GM12874 (cell line): ENCODE results near the gene TMCC2.
A peak's percentile ranks its signal among the peaks of the same experiment; 100 is the strongest.

ENCODE experiments used
- TF ChIP-seq, protein P1 (sequence below): IDR thresholded peaks from 2 replicates; pipeline ENCODE4 v1.5.1; 2011; ENCODE audit warnings: low read depth, mild to moderate bottlenecking, control low read depth, low read length, moderate library complexity; ENCODE audit not compliant: insufficient read depth

The TMCC2 gene

DNA sequence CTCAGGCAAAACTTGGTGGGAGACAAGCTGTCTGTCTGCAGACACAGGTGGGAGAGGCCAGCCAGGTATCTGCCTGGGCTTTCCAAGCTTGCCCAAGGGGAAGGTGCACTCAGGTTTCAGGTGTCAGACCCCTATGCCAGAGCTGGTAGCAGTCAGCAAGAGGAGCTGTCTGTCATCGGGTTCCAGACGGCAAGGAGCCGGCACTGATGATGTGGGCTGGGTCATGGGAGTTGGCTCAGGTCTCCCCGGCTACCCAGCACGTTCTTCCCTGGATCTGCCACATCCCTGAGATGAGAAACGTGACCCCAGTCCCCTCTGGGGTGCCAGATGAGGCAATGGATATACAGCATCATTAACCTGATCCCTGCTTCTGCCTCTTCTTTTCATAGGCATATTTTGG lies 23.0 kb downstream of the TMCC2 start:
- TF ChIP-seq, protein P1, sequence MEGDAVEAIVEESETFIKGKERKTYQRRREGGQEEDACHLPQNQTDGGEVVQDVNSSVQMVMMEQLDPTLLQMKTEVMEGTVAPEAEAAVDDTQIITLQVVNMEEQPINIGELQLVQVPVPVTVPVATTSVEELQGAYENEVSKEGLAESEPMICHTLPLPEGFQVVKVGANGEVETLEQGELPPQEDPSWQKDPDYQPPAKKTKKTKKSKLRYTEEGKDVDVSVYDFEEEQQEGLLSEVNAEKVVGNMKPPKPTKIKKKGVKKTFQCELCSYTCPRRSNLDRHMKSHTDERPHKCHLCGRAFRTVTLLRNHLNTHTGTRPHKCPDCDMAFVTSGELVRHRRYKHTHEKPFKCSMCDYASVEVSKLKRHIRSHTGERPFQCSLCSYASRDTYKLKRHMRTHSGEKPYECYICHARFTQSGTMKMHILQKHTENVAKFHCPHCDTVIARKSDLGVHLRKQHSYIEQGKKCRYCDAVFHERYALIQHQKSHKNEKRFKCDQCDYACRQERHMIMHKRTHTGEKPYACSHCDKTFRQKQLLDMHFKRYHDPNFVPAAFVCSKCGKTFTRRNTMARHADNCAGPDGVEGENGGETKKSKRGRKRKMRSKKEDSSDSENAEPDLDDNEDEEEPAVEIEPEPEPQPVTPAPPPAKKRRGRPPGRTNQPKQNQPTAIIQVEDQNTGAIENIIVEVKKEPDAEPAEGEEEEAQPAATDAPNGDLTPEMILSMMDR, result no peak

DNA sequence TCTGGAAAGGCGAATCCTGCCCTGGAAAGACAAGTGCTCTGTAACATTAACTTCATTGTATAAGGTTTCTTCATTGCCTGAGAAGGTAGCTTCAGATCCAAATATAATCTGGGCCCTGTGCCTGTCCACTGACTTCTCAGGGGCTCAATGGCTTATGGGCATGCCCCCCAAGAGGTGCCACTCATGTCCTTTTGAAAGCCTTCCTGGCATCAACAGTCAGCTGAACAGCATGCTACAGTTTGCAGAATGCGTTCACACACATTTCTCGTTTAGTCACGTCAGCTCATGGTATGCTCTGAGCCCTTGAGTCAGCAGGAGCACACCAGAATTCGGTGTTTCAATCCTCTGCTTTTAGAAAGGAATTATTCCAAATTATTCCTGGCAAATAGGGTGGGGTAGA lies 23.8 kb downstream of the TMCC2 start:
- TF ChIP-seq, protein P1, result no peak

DNA sequence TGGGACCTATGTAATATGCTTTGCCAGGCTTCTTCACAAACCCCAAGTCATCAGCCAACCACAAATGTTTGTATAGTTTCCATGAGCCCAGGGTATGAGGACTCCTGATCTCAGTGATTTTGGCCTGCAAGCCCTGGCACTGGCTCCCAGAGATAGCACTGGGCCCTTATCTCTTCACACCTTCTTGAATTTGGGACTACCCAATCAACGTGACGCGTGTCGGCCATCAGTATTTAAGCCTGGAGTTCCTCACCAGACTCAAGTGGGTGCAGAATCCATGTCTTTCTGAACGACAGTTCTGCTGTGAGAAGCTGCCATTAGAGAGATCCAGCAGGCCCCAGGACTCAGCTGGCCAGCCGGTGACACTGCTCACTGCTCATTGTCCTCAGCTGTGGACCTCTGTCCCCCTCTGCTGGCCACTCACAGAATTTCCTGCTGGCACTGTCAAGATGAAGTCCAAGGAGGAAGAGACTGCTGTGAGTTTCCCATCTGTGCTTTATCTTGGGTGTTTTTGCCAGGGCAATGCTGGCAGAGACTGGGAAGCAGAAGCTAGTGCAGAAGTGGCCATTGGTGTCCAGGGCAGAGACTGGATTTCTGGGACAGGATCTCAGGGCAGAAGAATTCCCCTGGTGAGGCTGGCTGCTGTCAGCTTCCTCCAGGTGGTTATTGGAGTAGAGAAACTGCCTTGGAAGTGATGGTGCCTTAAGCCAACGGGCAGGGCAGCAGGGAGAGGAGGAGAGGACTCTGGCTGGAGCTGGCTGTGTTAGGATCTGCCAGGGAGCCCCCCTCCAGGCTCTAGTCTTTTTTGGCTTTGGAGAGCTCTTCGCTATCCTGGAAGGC lies 28.4 kb downstream of the TMCC2 start:
- TF ChIP-seq, protein P1, result peak; percentile 82

DNA sequence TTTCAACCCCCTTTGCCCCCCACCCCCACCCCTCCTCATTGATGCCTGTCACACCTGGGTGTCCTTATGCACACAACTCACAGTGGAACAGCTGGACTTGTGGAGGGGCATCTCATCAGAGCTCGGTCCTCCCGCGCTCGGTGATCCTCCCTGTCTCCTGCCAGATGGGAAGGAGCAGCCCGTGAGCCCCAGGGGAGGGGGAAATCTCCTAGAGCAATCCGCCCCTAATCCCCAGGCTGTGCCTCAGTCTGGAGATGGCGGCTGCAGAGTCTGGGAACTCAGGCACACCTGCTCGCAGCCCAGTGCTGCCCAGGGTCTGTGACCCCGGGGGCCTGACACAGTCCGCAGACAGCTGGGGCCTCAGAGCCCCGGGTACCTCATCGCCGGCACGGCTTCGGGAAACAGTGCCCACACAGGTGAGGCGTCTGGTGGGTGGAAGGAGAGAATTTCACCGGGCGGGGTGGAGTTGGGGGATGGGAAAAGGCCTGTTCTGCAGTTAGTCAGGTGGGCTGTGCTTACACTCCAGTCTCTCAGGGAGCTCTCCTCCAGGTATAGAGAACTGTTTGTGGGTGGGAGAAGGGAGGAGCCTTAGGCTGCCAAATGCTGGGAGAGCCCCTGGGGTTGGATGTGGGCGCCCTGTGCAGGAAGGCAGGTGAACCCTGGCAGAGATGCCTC lies 29.3 kb downstream of the TMCC2 start:
- TF ChIP-seq, protein P1, result no peak

DNA sequence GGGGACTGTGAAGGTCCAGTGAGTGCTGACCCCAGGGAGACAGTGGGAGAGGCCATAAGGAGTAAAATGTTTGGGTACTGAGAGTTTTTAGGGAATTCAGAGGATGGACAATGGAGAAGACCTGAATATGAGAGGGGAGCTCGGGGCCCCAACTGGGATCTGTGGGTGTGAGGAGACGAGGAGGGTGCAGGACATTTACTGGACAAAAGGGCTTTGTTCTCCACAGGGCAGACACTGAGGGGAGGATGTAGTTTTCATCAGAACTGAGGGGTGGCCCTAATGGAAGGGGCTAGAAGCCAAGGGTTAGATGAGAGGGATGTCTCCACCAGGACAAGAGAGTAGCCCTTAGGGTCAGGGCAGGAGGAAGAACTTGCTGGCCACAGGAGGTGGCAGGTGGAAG lies 30.0 kb downstream of the TMCC2 start:
- TF ChIP-seq, protein P1, result no peak

DNA sequence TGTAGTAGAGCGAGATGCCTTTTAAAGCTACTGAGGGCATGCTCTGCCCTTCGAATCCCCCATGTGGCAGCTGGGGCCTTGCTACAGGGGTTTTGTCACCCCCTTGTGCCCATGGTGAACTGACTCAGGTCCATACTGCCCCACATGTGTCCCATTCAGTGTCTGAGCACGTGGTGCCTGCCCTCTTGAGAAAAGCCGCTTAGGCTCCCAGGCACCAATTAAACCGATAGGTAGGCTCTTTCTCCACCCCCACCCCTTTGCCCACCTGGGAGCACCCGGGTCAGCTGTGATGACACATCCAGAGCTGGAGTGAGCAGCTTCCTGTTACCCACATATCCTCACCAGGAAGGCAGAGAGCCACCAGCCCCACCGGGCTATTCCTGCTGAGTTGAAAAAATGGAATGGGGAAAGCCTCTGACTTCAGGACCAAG lies 30.5 kb downstream of the TMCC2 start:
- TF ChIP-seq, protein P1, result no peak

DNA sequence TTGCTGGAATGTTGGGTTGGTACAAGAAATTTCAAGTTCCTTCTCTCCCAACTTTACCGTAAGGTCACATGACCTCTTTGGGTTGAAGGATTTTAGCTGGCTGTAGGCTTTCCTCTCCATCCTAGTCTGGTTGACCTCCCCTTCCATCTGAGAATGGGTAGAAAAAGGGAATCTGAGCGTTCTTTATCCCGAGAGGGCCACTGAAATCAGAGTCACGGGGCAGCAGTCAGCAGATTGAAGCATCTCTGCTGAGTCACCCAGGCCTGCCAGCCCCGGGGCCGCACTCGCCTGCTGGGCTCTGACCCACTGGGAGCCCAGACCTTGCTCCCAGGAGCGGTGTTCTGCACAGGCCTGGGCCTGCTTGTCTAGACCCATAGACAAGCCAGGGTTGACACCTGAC lies 31.0 kb downstream of the TMCC2 start:
- TF ChIP-seq, protein P1, result no peak
